Muscle of arm (tissue), 12 donors: ENCODE measurements around the gene SLC25A4. TPM values are rescaled to one million over a fixed set of nuclear protein-coding genes. Genes with fewer than 3 reads are reported as not detected.
"Not testable (repeated sequence)": the region's sequence is repeated elsewhere in the genome, so short reads cannot be mapped to it uniquely, and the experiment has no call there.

ENCODE experiments used
- DNase-seq: peaks from one replicate; pipeline ENCODE4 v3.0.0-alpha.2; 2013
- polyA plus RNA-seq, 12 donors: library from polyadenylated mRNA; unstranded; fragments of 120-200 nt; gene quantifications; one replicate each; pipeline ENCODE4 v1.2.1, GENCODE V29; 2013; ENCODE audit not compliant: insufficient read length in 12 of 12

SLC25A4 gene
- polyA plus RNA-seq, 12 donors, result 41.0 to 169 (median 121) TPM; not detected in 1

- DNase-seq, result no peak
Measured at GRCh38 chr4:185167234-185167633, 24.2 kb downstream of the SLC25A4 start.

- DNase-seq, result no peak
Measured at GRCh38 chr4:185171373-185172071, 28.5 kb downstream of the SLC25A4 start.

- DNase-seq, result no peak
Measured at GRCh38 chr4:185179488-185179887, 36.4 kb downstream of the SLC25A4 start.

GRCh38 chr4:185182239-185182638 is 39.2 kb downstream of the SLC25A4 start:
- no peak for DNase-seq

GRCh38 chr4:185183622-185184281 is 40.7 kb downstream of the SLC25A4 start:
- DNase-seq, result peak; percentile 90

- no peak for DNase-seq
Measured at GRCh38 chr4:185186769-185187168, 43.7 kb downstream of the SLC25A4 start.

- no peak for DNase-seq
Measured at GRCh38 chr4:185189606-185190305, 46.7 kb downstream of the SLC25A4 start.

GRCh38 chr4:185190306-185190856 is 47.3 kb downstream of the SLC25A4 start:
- no peak for DNase-seq

- DNase-seq, result no peak
Measured at GRCh38 chr4:185192059-185192458, 49.0 kb downstream of the SLC25A4 start.

GRCh38 chr4:185194924-185195888 is 52.1 kb downstream of the SLC25A4 start:
- no peak for DNase-seq

- no peak for DNase-seq
Measured at GRCh38 chr4:185196437-185196836, 53.4 kb downstream of the SLC25A4 start.

GRCh38 chr4:185198189-185198588 is 55.1 kb downstream of the SLC25A4 start:
- DNase-seq, result not testable (repeated sequence)

Other genes with a start within 250 kb of the SLC25A4 start
- not detected for gene HELT, start 124.8 kb upstream of the SLC25A4 start, polyA plus RNA-seq
- gene CFAP97, start 60.7 kb downstream of the SLC25A4 start, polyA plus RNA-seq, result 10 to 100 TPM in 11 of 12 donors, not detected in 1; 27.3 to 43.7 (median 35.3) TPM
- gene SNX25, start 66.3 kb downstream of the SLC25A4 start, polyA plus RNA-seq, result 10 to 100 TPM in 2 of 12 donors, 1 to 10 TPM in 9, not detected in 1; 7.1 to 12.0 (median 9.3) TPM